HG03575 (cell line): ENCODE data around the gene C2orf49.
"Not testable (repeated sequence)": the region's sequence is repeated elsewhere in the genome, so short reads cannot be mapped to it uniquely, and the experiment has no call there.

Experiments used
- ATAC-seq: cut with Tn5 transposase; IDR thresholded peaks from one replicate; pipeline ENCODE4 v1.9.1; 2021; ENCODE audit not compliant: unreplicated experiment, insufficient number of reproducible peaks, low FRiP score; ENCODE audit errors: extremely low read depth

C2orf49 gene

GRCh38 chr2:105317937-105318336 lies 19.4 kb upstream of the C2orf49 start:
- ATAC-seq = no peak

GRCh38 chr2:105320651-105321215 lies 16.6 kb upstream of the C2orf49 start:
- ATAC-seq = no peak

GRCh38 chr2:105321875-105322646 lies 15.3 kb upstream of the C2orf49 start:
- ATAC-seq = no peak

- no peak for ATAC-seq
These were observed 14.2 kb upstream of the C2orf49 start for GRCh38 chr2:105323111-105323510.

GRCh38 chr2:105324101-105324500 lies 13.2 kb upstream of the C2orf49 start:
- ATAC-seq = no peak

- ATAC-seq = no peak
These were observed 12.6 kb upstream of the C2orf49 start for GRCh38 chr2:105324732-105325131.

GRCh38 chr2:105325389-105325963 lies 11.9 kb upstream of the C2orf49 start:
- no peak for ATAC-seq

GRCh38 chr2:105327271-105327670 lies 10.1 kb upstream of the C2orf49 start:
- ATAC-seq = not testable (repeated sequence)

- ATAC-seq = no peak
These were observed 9.7 kb upstream of the C2orf49 start for GRCh38 chr2:105327690-105328089.

- ATAC-seq = no peak
These were observed 8.8 kb upstream of the C2orf49 start for GRCh38 chr2:105328281-105329196.

GRCh38 chr2:105329197-105329554 lies 8.2 kb upstream of the C2orf49 start:
- ATAC-seq = no peak

- ATAC-seq = no peak
These were observed 7.5 kb upstream of the C2orf49 start, which contains the start of gene TGFBRAP1 for GRCh38 chr2:105329561-105330495. Gene TGFBRAP1 (minus strand): TSS chr2:105329735. CDS start chr2:105308301, 21,434 bp downstream.

- no peak for ATAC-seq
These were observed 6.5 kb upstream of the C2orf49 start for GRCh38 chr2:105330681-105331375.

- ATAC-seq = no peak
These were observed 3.1 kb upstream of the C2orf49 start for GRCh38 chr2:105334211-105334610.

- no peak for ATAC-seq
These were observed 1.9 kb upstream of the C2orf49 start for GRCh38 chr2:105335469-105335868.

- no peak for ATAC-seq
These were observed 586 bp upstream of the C2orf49 start for GRCh38 chr2:105336786-105337121.

- no peak for ATAC-seq
These were observed 663 bp downstream of the C2orf49 start for GRCh38 chr2:105338020-105338385.

GRCh38 chr2:105339414-105339813 lies 2.1 kb downstream of the C2orf49 start:
- no peak for ATAC-seq
